ENCODE results near the gene RHOD.

RHOD gene

DNA sequence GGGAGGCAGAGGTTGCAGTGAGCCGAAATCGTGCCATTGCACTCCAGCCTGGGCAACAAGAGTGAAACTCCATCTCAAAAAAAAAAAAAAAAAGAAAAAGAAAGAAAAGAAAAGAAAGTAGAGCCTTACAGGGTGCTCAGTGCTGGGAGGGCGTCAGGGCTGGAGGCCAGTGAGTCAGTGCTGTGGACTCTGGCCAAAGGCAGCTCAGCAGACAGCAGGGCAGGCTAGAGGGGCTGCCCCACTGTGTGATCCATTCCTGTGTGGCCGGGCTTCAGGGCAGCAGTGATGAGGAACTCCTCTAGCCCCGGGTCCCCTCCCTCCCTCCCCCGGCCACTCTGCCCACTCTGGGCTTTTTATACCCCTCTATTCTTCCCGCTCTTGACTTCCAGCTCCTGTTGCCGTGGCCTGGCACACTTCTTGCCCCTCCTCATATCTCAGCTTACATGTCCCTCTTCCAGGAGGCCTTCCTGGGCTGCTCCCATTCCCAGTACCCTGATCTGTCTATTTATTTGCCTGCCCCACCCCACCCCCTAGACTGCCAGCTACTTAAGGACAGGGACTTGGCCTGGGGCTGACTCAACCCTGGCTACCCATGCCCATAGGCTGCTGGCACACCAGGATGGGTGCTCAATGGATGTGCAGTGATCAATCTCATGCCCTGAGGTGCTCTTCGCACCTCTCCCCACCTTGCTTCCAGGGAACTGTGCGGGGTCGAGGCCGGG, 23.7 kb upstream of the RHOD start:
- no peak for DNase-seq

DNA sequence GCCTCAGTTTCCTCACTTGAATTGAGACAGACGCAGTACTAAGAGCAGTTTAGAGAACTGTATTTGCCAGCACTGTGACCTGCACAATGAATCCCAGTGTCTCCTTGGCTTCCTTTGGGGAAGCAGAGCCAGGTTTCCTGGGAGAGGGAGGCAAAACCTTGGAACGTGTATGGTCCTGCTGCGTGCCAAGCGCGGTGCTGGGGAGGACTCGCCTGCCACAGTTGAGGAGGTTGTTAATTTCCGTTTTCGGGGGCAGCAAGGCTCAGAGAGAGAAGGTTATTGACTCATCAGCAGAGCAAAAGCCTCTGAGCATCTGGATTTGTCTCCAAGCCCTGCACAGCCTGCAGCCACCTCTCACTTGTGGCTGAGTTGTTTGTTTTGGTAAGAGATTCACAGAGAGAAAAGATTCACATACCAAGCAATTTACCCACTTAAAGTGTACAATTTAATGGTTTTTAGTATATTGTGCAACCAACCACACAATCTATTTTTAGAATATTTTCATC, 22.9 kb upstream of the RHOD start:
- DNase-seq = peak; percentile 14

DNA sequence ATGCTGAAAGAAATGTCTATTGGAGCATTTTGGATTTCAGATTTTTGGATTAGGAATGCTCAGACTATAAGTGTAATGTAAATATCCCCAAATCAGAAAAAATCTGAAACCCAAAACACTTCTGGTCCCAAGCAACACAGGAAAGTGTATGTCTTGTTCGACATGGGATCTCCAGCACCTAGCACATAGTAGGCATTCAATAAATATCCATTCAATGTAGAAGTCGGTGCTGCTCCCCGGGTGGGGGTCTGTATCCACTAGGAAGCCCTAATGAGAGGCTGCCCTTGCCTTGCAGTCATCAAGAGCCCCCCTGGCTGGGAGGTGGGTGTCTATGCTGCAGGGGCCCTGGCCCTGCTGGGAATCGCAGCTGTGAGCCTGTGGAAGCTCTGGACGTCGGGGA, 22.3 kb upstream of the RHOD start:
- no peak for DNase-seq

DNA sequence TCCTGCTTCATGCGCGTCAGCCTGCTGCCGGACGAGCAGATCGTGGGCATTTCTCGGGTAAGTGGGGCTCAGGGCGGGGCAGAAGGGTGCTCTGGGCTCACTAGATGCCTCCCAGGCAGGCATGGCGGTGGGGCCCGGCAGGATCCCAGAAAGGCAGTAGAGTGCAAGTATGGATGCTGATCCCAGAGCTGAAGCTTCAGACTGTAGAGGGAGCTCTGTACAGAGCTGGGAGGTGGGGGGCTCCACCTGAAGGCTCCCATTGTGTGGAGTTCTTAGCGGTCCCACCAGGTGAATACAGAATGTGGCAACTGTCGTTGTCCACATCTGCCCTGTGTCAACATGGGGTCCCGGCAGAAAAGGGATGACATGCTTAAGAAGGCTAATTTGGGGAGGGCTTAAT, 16.5 kb upstream of the RHOD start:
- DNase-seq = no peak

DNA sequence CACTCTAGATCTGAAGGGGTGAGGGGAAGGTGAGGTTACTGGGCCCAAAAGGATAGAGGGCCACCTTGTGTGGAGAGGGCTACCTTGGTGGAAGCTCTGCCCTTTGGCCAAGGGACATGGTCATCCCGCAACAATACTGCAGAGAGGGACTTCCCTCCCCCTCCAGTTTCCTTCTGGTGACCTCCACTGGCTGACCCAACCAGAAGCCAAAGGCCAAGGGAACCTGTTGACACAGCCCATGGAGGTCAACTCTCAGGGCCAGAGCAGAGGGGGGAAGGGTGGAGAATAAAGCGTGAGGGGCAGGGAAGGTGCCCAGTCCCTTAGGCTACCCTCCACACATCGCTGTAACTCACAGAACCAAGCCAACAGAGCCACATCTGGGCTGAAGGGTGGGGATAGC, 15.0 kb upstream of the RHOD start:
- DNase-seq = no peak

DNA sequence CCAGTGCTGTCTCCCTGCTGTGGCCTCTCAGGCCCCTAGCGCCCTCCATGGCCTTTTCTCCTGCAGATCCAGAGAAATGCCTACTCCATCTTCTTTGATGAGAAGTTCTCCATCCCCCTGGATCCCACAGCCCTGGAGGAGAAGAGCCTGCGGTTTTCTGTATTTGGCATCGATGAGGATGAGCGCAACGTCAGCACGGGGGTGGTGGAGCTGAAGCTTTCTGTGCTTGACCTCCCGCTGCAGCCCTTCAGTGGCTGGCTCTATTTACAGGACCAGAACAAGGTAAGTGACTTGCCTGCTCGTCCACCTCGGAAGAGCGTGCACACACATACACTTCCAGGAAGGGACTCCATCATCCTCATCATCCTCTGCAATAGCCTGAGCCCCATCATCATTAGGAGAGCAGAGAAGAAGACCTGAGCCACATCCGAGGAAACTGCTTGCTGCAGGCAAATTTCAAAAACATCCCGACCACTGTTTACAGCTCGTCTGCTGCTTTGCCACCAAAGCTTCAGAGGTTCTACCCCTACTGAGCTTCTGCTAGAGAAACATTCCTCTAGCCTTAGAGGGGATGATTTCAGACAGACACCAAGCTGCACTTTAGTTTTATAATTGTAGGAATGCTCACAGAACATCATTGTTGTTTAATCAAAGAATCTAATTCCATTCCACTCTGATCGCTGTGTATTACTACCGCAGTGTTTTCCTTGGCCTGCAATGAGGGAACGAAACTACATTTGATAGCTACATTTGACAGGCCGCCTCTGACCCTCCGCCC, 12.9 kb upstream of the RHOD start:
- no peak for DNase-seq

DNA sequence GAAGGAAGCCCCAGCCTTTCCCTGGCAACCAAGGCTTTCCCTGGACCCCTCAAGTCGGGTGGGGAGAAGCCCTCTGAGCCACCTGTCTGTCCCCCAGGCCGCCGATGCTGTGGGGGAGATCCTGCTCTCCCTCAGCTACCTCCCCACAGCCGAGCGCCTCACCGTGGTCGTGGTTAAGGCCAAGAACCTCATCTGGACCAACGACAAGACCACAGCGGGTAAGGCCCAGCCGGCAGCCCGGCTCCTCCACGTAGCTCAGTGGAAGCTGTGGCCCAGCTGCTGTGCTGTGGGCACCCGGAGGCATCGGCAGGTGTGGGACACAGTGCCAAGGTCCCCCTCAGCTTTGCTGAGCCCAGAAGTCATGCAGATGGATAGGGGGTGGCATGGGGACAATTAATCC, 12.2 kb upstream of the RHOD start:
- DNase-seq = no peak

DNA sequence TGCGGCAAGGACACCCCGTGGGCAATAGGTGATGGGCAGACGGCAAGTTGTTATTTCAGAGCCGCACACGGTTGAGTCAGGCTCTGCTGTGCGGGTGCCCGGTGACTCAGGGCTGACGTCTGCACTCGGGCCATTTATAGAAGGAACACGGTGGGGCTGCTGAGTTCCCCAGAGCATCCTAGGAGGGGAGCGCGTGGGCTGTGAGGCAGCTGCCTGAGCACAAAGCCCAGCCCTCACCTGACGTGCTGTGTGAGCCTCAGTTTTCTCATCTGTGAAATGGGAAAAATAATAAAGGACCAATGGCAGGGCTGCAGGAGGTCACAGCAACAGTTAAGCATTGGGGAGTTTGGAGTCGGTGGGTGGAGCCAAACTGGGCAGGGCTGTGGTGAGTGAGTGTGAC, 11.3 kb upstream of the RHOD start:
- DNase-seq = no peak

DNA sequence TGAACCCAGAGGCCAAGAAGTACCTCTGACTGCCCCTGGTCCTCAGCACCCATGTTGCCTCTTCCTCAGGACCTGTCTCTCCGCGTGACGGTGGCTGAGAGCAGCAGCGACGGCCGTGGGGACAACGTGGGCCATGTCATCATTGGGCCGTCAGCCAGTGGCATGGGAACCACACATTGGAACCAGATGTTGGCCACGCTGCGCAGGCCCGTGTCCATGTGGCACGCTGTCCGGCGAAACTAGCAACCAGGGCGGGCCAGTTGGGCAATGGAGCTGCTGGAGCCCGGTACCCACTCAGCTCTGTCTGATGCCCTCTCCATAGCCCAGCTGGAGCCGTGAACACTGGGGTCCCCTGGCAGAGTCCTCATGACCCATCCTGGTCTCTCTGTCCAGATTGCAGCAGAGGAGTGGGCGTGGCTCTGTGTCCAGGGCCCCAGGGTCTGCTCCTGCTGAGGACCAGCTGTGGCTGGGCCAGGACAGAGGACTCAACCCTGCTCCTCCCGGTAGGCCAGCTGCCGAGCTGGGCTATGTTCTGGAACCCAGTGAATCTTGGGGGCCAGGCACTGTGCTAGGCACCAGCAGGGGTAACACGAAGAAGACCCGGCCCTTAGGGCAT, 8.0 kb upstream of the RHOD start:
- no peak for DNase-seq

DNA sequence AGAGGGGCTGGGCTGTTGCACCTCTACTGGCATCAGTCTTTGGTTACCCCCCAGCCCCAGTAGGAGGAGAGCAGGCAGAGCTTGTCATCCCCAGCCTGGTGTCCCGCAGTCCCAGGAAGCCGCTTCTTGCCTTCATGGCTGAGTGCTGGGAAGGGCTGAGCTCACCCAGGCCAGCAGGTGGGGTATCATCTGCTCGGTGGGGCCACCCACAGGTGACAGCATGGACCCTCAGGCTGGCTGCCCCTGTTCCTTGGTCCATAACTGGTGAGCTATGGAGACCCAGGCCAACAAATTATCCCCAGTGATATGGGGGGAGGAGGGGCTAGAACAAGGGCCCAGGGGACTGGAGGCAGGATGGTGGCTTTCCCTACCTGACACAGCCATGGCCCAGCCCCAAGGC, 6.5 kb upstream of the RHOD start:
- DNase-seq = no peak

DNA sequence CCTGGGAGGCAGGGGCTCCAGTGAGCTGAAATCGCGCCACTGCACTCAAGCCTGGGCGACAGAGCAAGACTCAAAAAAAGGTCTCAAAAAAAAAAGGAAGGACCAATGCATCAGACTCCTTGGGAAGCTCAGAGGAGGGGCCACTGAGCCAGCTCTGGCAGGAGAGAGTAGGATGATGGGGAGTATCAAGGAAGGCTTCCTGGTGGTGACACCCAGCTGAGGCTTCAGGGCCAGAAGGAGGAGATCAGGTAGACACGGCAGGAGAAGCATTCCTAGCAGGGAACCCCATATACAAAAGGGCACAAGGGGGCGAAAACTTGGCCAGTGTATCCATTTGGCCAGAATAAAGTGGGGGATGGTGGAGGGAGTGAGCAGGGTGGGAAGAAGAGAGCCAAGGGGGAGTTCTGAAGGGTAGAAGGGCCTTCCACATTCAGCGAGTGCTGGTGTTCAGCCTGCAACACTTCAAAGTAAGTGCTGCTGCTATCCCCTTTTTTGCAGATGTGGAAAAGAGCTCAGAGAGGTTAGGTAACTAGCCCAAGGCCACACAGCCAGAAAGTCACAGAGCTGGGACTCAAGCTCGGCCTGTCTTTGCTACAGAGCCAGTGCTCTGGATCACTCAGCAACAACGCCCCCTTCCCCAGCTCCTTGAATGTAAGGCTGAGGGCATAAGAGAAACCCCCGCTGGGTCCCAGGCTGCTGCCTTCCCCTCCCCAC, 5.3 kb upstream of the RHOD start:
- DNase-seq = no peak

DNA sequence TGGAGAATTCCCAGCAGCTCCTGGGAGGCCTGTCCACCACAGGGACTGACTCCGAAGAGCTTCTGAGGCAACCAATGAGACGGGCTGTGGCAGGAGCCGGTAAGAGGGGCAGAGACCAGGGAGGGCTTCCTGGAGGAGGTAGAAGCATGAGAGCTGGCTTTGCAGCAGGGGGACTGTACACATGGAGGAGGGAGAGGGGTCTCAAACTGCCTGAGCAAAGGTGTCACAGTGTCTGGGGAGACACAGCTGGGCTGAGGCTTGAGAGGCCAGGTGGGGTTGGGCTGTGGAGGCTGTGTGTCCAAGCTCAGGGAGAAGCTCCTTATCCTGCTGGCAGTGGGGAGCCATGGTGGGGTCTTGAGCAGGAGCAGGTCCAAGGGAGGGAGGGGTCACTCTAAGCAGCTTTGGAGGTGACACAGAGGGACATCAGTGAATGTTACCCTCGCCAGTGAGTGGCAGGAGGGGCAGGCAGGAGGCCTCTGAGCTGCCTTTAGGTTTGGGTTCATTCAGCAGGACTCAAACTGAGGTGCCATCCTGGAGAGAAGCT, 4.6 kb upstream of the RHOD start:
- no peak for DNase-seq

DNA sequence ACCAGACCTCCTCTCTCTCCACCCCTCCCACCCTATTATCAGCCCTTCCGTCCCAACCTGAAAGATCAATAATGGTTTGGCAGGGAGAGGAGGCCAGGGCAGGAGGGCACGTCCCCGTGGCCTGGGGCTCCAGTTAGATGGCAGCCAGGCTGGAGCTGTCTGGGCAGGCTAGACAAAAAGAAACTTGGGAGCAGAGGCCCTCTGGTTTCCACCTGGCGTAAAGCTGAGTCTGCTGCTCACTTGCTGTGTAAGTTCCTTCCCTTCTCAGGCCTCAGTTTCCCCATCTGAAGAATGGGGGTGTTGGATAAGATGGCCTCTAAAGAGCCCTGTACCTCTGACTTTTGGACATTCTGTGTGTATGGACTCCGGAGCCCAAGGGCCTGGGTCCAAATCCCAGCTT, 3.8 kb upstream of the RHOD start:
- DNase-seq = no peak

DNA sequence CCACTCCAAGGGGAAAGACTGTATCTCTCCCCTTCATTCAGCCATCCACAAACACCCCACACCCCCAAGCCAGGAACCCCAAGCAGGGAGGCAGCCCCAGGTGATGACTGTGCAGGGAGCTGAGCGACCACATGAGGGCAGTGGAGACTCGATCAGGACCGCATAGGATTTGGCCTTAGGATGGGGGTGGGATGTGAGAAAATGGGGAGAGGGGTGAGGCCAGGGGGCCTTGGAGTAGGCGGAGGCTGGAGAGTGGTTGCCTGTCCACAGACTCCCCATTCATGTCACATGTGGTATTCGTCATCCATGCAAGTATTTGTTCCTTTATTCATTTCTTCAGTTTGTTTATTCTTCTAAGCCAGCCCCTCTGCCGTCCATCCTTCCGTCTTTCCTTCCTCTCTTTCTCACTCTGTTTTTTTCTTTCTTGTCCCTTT, 2.7 kb upstream of the RHOD start:
- peak; percentile 77 for DNase-seq

DNA sequence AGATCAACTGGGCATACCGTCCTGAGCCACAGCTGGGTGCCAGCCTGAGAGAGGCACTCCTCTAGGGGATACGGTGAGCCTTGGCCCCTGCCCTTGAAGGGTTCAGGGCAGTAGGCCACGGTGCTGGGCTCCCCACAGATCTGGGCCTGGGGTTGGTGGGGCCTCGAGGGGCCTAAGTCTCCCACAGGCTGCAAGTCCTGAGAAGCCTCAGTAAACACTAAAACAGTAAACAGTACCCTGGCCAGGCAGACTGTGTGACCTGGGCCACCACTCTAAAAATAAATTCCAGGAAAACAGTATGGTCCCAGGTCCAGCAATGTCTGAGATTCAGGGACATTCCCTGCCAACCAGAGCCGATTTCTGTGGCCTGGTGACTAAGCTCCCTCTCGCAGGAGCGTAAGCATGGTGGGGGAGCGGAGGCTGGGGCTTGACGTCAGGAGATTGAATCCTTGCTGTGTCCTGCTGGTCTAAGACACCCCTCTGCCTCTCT, 2.3 kb upstream of the RHOD start:
- no peak for DNase-seq

DNA sequence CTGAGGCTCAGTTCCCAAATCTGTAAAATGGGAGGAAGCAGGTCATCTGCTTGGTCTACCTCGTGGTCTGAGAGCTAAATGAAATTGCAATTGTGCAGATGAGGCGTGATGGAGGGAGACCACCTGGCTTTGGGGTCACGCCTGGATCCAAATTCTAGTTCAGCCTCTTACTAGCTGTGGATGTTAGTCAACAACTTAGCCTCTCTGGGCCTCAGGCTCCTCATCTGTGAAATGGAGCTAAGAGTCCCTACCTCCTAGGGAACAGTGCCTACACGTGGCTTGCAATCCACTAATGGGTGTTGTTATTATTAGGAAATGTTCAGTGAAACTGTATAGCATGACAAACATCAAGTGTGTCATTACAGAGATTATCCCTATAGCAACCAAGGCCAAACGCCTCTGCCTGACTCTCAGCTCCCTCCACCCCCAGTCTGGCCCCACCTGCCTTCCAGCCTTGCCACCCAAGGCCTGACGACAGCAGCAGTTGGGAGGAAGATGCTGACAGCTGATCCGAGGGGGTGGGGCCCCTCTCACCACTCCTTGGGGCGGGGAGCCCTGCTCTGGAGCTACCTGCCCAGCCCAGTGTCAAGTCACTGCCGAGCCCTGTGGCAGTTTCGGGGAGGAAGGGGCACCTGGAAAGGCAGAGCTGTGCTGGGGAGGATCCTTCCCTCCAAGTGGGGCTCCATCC, 1.7 kb upstream of the RHOD start:
- DNase-seq = peak; percentile 46

DNA sequence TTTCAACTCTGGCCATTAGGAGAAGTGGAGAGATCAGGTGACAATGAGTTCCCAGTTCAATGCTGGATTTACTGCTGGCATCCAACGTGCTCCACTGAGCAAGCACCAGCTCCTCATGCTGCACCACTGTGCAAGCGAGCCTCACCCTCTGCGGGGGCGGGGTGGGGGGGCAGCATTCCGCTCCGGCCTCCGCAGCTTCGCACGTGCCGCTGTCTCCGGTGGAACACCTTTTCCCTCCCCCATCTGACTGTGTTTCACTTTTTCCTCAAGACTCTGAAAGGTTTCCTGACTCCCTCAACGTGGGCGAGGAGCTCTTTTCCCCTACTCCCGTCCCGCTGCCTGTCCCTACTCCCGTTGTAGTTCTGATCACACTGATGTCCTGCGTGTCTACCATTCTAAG, 835 bp upstream of the RHOD start:
- DNase-seq = peak; percentile 34

DNA sequence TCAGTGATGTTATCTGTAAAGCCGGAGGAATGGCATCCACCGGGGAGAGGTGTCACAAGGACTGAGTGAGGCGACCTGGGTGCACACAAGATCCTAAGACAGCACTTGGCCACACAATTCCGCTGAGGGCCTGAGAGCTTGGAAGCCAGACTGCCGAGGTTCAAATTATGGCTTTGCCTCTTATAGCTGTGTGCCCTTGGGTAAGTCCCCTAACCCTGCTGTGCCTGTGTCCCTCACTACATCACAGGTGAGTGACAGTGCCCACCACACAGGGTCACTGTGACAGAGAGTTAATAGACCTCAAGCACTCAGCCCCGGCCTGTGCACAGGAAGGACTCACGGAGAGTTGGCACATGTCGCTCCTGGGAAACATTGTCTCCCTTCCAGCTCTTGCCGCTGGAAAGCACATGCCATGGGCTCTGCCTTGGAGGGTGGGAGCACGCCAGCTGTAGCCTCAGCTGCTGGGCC, 592 bp downstream of the RHOD start:
- peak; percentile 19 for DNase-seq

DNA sequence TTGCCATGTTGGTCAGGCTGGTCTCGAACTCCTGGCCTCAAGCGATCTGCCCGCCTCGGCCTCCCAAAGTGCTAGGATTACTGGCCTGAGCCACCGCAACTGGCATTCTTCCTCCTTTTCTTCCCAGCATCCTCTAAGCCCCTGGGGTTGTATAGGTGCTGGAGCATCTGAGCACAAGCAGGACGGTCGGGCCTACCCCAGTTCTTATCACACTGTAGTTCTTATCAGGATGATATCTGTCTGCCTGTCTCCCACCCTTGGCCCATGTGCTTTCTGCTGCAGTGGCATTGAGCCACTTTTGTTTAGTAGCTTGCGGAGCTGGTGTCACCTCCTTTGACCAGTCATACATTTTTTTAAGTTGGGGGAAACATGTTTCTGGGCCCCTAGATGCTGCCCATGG, 1.9 kb downstream of the RHOD start:
- DNase-seq = no peak

DNA sequence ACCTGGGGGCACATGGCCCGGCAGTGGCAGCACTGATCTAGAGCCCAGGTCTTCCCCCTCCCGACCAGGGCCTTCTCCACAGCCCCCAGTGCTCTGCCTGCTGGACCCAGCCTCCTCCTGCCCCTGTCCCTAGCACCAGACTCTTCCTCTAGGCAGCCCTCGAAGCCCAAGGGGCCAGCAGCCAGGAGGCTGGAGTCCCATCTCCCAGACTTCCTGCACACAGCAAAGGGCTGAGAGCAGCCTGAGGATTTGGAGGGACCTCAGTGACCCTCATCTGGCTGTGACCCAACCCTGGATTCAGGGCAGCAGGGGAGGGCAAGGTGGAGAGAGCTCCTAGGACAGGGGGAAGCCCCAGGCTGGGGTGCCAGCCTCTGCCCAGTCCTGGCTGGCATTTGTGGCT, 3.0 kb downstream of the RHOD start:
- no peak for DNase-seq

DNA sequence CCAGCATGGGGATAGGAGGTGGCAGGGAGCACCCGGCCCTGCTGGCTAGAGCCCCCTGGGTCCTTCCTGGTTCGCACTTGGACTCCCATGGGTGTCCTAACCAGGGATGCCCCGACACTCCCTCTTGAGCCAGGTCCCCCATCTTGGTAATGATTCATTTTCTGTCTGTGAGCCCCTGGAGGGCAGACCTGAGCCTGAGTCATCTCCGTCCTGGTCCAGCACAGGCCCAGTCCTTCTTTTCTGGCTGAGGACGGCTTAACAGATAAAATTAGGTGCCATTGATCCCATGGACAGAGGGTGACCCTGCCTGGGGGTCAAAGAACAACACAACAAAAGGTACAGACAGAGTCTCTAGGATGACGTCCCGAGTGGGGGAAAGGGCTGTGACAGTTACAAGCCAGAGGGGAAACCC, 3.5 kb downstream of the RHOD start:
- DNase-seq = no peak
